ENCODE data around the gene PDE4B.
"Not testable (repeated sequence)": the region's sequence is repeated elsewhere in the genome, so short reads cannot be mapped to it uniquely, and the experiment has no call there.

The PDE4B gene

DNA sequence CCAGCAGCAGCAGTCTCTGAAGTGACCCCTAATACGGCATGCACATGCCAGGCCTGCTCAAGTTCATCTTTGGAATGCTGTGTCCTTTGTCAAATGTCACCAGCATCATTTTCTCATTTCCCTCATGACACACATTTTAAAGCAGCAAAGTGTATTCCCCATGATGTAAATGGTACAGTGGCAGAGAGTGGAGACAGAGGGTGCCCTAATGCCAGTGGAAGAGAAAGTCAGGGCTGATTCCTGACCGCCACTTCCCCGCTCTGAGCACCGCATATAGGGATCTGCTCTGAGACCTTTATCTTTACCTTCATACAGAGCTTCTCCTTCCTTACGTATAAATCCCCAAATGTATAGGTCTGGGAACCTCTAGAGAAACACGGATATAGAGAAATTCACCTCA, 518.9 kb downstream of the PDE4B start:
- DNase-seq (ENCODE audit: low spot score) = no peak

DNA sequence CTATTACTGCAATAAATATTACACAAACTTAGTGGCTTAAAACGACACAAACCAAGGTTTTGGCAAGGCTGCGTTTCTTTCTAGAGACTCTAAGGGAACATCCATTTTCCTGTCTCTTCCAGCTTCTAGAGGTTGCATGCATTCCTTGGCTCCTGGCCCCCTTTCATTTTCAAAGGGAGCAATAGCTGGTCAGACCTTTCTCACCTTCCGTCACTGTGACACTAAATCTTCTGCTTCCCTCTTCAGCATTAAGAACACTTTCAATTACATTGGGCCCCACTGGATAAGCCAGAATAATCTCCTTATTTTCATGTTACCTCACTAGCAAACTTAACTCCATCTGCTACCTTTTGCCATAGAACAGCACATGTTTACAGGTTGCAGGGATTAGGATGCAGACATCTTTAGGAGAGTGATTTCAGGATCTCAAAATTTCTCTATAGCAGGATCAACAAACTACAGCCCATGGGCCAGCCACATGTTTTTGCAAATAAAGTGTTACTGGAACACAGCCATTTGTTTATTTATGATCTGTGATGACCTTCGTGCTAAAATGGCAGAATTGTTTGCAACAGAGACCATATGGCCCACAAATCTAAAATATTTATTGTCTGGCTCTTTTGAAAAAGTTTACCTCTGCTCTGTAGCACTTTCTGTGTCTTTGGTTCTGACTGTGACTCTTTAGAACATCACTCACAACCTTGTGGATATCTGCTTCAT, 519.7 kb downstream of the PDE4B start:
- DNase-seq (ENCODE audit: low spot score) = no peak

DNA sequence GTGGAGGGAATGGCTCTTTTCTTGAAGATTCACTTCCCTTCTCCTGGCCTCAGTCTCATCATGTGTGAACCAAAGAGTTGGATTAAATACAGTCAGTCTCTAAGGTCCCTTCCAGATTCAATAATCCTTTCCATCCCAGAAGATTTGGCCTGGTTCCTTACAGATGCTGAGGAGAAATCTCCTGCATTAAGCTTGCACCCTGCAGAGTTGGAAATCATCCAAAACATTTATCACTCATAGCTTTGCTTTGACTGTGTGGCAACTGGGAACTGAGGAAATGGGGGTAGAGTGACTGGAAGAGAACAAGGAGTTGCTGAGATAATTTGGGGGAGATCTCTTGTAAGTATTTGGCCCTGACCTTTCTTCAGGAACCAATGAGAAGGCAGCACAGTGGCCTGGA, 520.7 kb downstream of the PDE4B start:
- DNase-seq (ENCODE audit: low spot score) = no peak

DNA sequence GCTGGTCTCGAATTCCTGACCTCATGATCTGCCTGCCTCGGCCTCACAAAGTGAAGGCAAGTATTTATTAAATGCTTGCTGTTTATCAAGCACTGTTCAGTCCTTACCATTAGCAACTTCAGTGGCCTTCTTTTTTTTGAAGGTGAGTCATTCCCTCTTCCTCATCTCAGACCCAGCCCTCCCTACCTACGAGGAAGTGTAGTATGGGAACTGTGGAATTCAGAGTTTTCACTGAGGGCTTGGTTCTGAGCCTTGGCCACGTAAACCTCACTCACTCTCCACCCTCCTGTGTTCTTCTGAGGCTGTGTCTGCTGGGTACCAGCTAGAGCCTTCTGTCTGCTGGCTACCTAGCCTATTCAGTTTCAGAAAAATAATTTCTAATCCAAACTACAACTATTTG, 523.0 kb downstream of the PDE4B start:
- DNase-seq (ENCODE audit: low spot score) = no peak

DNA sequence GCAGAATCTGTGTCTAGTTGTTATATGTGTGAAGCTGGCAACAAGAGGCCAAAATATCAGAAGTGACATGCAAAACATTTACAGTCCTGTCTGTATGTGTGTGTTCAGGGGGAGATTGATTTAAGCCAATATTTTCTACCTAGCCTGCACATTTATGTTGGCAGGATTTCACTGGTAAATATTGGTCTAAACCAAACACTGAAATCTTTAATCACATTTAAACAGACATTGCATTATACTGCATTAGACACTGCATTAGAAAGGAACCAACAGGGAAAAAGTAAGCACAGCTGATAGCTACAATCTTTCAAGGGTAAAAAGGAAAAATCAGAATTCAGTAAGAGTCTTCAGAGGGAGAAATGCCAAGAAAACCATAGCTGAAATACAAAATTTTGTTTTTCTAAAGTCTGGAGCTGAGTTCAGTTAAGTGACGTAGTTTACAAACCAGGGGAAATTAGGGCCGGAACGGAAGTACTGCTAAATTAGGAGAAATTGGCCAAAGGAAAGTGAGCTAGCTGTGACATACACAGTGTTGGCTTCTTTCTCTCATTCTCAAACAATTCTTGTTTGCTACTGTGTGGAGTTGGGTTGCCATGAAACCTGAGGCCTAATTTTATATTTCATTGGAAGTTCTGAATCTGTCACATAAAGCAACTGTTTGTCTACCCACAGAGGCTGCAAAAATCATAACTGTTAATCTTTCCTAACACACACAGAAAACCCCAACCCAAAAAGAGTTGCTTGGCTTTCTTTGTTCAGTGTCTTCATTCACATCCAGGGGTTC, 524.0 kb downstream of the PDE4B start:
- DNase-seq (ENCODE audit: low spot score) = no peak

DNA sequence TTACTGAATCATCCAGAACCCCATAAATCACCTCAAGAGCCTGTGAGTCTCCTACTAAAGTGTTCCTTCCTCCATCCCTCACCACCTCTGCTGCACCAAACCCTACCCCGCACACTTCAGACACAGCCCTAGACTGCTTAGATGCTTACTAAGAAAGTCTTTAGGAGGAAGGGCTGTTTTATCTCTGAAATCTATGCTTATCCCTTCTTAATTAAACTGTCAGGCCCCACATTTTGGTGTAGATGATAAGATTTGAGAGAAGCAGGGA, 524.5 kb downstream of the PDE4B start:
- DNase-seq (ENCODE audit: low spot score) = no peak

DNA sequence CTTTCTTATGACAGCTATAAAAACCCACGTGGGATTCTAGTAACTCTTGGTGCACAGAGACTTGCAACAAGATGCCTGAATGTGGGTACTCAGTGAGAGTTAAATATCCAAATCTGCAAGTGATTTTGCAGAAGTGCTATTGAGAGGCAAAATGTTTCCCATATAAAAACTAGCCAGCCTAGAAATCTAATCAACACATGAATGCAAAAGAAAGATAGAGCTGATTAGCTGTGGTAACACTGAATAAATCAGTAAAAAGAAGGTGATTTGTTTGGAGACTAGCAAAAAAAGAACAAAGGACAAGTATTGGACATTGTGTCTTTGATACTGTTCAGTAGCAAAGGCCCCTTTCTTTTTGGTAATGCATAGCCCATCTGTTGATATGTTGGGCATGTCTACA, 527.5 kb downstream of the PDE4B start:
- no peak for DNase-seq (ENCODE audit: low spot score)

DNA sequence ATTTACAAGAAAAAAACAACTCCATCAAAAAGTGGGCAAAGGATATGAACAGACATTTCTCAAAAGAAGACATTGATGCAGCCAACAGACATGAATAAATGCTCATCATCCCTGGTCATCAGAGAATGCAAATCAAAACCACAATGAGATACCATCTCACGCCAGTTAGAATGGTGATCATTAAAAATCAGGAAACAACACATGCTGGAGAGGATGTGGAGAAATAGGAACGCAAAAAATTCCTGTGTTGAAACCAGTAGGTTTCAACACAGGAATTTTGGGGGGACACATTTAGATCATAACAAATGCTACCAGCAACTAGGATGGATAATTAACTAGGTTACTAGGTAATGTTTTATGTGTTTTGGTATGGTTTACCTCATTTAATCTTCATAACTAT, 529.8 kb downstream of the PDE4B start:
- DNase-seq (ENCODE audit: low spot score) = not testable (repeated sequence)

DNA sequence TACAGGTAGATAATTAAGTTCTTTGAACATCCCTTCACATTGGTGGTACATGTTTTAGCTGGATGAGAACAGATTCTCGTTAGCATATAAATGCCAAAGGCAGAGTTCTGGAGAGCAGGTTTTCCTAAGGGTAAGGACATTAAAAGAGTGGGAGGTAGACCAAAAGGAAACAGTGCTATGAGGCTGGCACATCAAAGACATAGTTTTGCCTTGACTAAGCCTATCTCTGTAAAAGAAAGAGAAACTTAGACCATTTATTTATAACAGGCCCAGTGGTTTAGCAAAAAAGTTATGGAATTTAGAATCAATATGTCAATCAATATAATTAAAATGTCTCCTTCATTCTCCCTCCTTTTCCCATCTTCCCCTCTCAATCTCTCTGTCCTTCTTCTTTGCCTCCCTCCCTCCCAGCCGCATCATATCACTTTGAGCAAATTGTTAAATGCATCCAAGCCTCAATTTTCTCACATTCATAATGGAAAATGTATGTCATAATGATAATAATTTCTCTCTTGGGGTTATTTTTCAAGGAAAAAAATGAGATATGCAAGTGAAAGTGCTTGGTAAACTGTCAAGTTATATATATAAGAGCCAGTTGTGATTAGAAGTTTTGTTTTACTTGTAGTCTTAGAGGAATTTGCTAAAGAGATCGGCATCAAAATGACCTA, 531.4 kb downstream of the PDE4B start:
- DNase-seq (ENCODE audit: low spot score) = no peak

DNA sequence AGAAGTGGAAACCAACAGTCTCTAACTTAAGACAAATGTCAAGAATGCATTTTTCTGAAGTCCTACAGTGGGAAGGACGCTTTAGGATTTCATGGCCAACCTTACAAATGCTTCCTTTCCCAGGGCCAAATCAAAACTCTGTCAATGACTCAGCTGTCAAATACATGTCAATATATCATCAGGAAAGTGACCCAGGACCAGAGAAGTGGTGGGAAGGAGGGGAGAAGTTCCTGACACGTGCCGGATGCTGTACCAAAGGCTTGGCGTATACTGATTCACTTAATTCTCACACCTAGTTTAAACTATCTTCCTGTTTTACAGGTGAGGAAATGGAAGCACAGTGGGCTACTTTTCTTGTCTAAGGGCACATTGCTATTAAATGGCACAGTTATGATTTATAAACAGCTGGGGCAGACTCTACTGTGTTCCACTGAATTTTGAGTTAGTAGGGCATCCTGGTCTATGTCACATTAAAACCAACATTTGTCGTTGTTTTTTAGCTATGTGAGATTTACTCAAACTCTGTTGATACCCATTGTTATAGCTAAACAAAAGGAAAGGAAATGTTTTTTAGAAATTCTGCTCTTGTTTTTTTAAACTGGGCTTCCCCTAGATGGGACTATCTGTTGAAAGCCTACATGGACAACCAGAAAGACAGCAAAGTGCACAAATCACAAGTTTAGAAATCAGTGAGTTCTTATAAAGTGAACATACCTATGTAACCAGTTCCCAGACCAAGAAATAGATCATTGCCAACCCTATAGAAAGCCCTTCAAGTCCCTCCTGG, 533.1 kb downstream of the PDE4B start:
- DNase-seq (ENCODE audit: low spot score) = no peak

DNA sequence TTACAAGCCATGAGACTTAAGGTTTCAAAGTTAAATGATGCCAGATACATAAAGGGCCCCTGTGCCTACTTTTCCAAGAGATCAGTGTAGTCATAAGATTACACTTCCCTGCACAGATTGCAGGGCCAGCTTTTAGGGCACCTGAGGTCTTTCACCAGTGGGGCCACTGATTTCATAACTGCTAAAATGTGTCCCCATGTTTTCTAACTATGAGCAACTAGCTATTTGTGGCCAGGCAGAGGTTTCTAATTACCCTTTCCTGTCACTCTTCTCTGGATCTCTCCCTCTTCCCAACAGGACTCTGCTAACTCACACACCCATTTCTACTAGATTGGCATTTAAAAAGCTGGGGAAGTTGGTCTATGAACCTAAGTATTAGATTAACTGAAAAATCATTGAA, 534.2 kb downstream of the PDE4B start:
- DNase-seq (ENCODE audit: low spot score) = no peak

DNA sequence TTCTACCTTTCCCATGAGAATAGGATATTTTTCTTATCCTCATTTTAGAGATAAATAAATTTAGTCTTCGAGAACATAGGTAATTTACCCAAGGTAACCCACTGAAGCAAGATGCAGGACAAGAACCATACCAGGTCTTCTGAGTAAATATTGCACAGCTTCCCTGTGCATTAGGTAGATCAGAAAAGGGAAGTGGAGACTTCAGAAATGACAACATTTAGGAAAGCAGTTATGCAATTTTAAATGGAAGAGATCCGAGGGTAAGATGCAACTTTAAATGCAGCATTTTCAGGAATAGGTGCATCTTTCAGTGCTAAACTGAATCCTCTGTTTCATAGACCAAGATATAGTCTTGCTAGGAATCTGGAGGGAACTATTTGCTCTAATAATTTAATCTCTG, 534.9 kb downstream of the PDE4B start:
- DNase-seq (ENCODE audit: low spot score) = no peak

DNA sequence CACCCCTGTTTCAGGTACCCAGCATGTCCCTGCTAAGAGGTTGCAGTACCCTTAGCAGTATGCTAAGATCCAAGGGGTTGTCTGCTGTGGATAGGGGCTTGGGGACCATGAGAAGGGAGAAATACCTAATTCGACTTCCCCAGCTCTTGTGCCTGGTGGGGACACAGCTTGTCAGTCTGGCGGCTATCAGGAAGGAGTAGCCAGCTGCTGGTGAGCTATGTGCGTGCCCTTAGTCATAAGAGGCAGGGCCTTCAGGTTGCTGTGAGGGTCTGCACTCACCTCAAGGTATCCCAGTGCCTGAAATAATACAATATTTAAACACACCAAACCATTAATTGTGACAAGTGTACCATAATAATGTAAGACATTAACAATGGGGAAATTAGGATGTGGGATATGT, 536.2 kb downstream of the PDE4B start:
- no peak for DNase-seq (ENCODE audit: low spot score)

DNA sequence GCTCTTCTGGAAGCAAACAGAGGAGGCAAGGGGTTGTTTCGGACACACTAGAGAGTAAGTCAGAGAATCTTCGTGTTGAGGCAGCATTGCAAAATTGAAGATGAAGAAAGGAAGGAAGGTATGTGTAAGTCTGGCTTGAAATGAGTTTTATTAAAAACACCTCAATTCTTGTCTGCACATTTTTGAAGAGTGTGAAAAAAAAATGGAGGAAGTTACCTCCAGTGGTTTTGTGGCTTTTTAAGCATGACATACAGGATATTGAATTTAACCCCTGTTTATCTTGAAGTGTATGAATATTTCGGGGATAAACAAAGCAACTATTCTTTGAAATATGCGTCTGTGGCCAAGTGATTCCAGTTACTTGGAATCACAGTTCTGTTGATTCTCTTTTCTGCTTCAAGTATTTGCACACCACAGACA, 538.0 kb downstream of the PDE4B start:
- DNase-seq (ENCODE audit: low spot score) = peak; percentile 82

DNA sequence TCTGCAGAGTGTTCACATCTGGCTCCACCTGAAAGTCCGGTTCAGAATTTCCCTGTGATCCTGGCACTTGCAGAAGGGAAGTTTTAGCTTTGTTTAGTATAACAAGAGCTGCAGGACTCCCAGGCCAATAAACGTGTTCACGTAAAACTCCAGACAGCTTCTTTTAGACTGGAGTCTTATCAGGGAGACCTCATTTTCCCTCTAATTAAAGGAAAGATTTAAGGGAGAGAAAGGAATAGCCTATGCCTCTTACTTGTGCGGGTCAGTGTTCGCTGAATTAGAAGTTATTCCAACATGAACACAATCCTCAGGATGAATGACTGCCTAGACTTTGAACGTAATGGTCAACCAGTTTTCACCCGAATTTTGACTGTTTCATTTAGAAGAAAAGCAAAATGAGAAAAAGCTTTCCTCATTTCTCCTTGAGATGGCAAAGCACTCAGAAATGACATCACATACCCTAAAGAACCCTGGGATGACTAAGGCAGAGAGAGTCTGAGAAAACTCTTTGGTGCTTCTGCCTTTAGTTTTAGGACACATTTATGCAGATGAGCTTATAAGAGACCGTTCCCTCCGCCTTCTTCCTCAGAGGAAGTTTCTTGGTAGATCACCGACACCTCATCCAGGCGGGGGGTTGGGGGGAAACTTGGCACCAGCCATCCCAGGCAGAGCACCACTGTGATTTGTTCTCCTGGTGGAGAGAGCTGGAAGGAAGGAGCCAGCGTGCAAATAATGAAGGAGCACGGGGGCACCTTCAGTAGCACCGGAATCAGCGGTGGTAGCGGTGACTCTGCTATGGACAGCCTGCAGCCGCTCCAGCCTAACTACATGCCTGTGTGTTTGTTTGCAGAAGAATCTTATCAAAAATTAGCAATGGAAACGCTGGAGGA, 539.2 kb downstream of the PDE4B start:
- peak; percentile 83 for DNase-seq (ENCODE audit: low spot score)

DNA sequence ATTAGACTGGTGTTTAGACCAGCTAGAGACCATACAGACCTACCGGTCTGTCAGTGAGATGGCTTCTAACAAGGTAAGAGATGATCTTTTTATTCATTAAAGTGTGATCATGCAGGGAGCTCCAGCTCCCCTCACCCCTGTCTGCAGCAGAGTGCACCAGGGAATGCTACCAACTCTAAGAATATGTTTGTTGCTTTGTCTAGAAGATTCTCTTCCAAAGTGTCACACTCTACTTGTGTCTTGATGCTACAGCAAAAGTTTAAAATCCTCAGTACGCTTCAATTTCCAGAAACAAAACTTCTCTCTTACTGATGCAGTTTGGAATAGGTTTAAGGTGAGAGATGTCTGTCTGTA, 539.8 kb downstream of the PDE4B start:
- no peak for DNase-seq (ENCODE audit: low spot score)

DNA sequence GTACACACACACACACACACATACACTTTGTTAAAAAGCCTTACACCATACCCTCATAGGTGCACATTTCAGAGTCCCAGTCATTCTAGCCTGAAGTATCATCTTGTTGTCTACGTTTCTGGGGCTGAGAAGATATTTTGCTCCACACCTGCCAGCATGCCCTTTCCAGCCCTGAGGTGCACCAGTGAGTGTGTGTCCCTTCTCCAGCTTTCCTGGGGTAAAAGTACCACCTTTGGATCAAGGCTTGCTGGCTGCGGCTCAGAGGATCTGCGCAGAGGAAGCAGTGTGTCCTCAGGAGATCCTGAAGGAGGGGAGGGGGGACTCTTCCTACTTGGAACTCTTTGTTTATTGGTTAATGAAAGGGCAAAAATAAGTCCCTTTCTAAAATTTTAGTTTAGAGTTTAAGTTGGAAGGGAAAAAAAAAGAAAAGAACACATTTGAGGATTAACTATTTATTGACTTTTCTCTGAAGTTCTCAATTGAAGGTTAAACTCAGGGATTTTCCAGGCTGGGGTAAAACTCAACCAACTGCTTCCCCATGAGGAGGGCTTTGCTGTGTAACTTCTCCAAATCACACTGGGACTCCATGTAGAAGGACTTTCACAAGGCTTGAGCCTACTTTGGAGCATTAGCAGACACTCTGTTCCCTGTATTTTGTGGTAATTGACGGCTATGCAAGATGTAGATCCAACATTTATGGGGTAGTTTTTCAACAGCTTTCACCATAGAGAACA, 540.9 kb downstream of the PDE4B start:
- DNase-seq (ENCODE audit: low spot score) = no peak

DNA sequence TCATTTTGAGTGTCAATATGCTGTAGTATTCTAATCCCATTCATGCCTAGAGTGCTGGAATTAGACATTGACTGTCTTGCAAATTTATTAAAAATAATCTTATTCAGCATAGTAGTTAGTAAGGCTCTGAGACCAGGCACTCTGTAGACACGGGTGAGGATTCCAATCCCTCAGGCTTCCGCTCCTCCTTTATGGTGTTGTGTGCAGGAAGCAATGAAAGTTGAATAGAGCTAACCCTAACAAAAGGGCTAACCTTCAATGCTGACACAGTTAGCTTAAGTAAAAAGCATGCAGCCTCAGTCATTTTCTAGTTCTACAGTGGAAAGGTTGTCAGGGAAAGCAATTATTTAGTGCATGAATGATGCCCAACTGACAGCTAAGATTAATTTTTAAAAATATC, 541.6 kb downstream of the PDE4B start:
- no peak for DNase-seq (ENCODE audit: low spot score)

DNA sequence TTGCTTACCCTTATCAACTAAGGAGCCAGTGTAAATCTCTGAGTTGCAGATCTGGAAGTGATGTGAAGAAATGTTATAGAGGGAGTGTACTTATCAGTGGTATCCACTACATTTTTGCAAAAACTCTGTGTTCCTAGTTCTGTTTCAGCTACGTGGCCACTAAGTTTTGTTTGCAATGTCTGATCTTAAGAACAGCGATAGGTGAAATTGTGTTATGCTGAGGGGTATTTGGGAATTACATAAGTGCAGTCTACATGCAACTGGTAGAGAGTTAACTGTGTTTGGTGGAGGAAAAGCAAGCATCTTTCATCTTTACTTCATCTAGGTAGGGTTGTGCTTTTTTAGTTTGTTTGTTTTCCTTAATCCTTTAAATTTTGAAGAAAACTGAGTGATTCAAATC, 542.4 kb downstream of the PDE4B start:
- DNase-seq (ENCODE audit: low spot score) = no peak

DNA sequence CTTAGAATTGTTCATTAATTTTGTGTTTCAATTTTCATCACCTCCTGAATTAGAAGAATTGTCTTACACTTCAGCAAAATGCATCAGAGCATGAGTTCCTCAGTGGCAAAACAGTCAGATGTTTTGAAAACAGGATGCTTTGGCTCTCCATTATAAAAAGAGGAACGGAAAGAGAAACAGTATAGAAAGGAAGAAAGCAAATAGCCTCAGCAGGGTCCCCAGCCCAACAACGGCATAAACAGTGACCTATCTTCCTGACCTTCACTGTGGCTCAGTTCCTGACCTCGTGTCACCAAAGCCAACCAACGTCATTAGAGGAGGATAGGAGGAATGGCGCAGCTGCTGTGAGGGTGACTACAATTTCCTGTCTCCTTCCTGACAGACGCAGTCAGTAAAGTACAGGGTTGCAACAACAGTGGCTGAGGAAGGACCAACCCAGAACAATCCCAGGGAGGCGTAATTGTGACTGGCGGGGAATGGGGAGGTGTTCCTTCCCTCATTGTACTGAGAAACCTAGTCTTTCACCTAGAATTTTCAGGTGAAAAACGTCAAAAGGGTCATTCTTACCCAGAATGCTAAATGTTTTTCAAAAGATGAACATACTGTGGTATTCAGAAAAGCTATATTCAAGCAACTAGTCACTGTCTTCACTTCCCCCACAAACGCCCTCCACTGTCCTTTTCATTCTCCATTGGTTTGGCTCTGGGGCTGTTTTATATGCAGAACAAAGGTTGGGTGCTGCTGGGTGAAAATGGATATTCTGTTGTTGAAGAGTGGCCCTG, 543.4 kb downstream of the PDE4B start:
- DNase-seq (ENCODE audit: low spot score) = peak; percentile 93
